ENCODE results near the gene CCDC30. TPM values are rescaled to one million over a fixed set of nuclear protein-coding genes. Genes with fewer than 3 reads are reported as not detected.

The CCDC30 gene
- polyA plus RNA-seq, 1 donor (not counting 4 experiments of a cell fraction or from before 2014, with no cell fraction given): 0.35 TPM

GRCh38 chr1:42432714-42433113, 30.4 kb upstream of the CCDC30 start:
- FAIRE-seq (no peak), DNase-seq (ENCODE audit: low read depth, low spot score) (no peak)
- Histone ChIP-seq H3K27me3 (ENCODE audit: control insufficient read depth, extremely low read depth, insufficient read depth, low read length) (no peaks in the 10 kb centered on the region), H4K20me1 (ENCODE audit: control insufficient read depth, extremely low read depth, insufficient read depth, low read length) (no peaks in the 10 kb centered on the region), H3K9me3 (ENCODE audit: control insufficient read depth, low read depth, low read length) (no peaks in the 10 kb centered on the region), H3K4me1 (ENCODE audit: control insufficient read depth, extremely low read depth, insufficient read depth, low read length) (no peaks in the 10 kb centered on the region), H3K36me3 (ENCODE audit: control insufficient read depth in 2 of 2, extremely low read depth in 1 of 2, insufficient read depth in 2 of 2, low read length in 2 of 2) (no peaks in the 10 kb centered on the region), H2AFZ (ENCODE audit: control insufficient read depth, low read length) (no peak overlapping the region), H3K9ac (ENCODE audit: control insufficient read depth, extremely low read depth, insufficient read depth, low read length) (no peak overlapping the region), H3K9me1 (ENCODE audit: control insufficient read depth, extremely low read depth, insufficient read depth, low read length) (no peaks in the 10 kb centered on the region), H3K4me3 (ENCODE audit: control insufficient read depth in 2 of 3, extremely low read depth in 1 of 3, insufficient read depth in 2 of 3, low read depth in 1 of 3, low read length in 3 of 3) (no peak overlapping the region), H3K27ac (ENCODE audit: control insufficient read depth, insufficient read depth, low read length) (no peak overlapping the region), H3K4me2 (ENCODE audit: control insufficient read depth, extremely low read depth, insufficient read depth, low read depth, low read length) (no peak overlapping the region), H3K79me2 (ENCODE audit: control insufficient read depth, insufficient read depth, low read length) (no peaks in the 10 kb centered on the region)
- dilution Hi-C loops (cut with MboI; ENCODE audit: extremely low pct_ligation_motif_present, low sequenced_read_pairs): no loop called here
- no peak for TF ChIP-seq EZH2 (IDR thresholded peaks at IDR 0.05; ENCODE audit: low read length)
- no peak for TF ChIP-seq CTCF (optimal IDR thresholded peaks at IDR 0.05 in 1 of 3, IDR thresholded peaks at IDR 0.05 in 1 of 3, conservative IDR thresholded peaks at IDR 0.05 in 1 of 3; ENCODE audit: extremely low read depth in 1 of 3, insufficient read depth in 2 of 3, low read length in 3 of 3)

GRCh38 chr1:42433369-42433768, 29.7 kb upstream of the CCDC30 start:
- no peak overlapping the region for H3K9ac ChIP-seq (ENCODE audit: control insufficient read depth, extremely low read depth, insufficient read depth, low read length)
- H3K36me3 ChIP-seq (ENCODE audit: control insufficient read depth in 2 of 2, extremely low read depth in 1 of 2, insufficient read depth in 2 of 2, low read length in 2 of 2): no peaks in the 10 kb centered on the region
- no peaks in the 10 kb centered on the region for H4K20me1 ChIP-seq (ENCODE audit: control insufficient read depth, extremely low read depth, insufficient read depth, low read length)
- no peak for DNase-seq (ENCODE audit: low read depth, low spot score)
- H3K9me1 ChIP-seq (ENCODE audit: control insufficient read depth, extremely low read depth, insufficient read depth, low read length): no peaks in the 10 kb centered on the region
- dilution Hi-C loops (cut with MboI; ENCODE audit: extremely low pct_ligation_motif_present, low sequenced_read_pairs): no loop called here
- no peak overlapping the region for H3K4me3 ChIP-seq (ENCODE audit: control insufficient read depth in 2 of 3, extremely low read depth in 1 of 3, insufficient read depth in 2 of 3, low read depth in 1 of 3, low read length in 3 of 3)
- TF ChIP-seq EZH2 (IDR thresholded peaks at IDR 0.05; ENCODE audit: low read length) (no peak), CTCF (optimal IDR thresholded peaks at IDR 0.05 in 1 of 3, IDR thresholded peaks at IDR 0.05 in 1 of 3, conservative IDR thresholded peaks at IDR 0.05 in 1 of 3; ENCODE audit: extremely low read depth in 1 of 3, insufficient read depth in 2 of 3, low read length in 3 of 3) (no peak)
- no peak overlapping the region for H3K27ac ChIP-seq (ENCODE audit: control insufficient read depth, insufficient read depth, low read length)
- no peaks in the 10 kb centered on the region for H3K9me3 ChIP-seq (ENCODE audit: control insufficient read depth, low read depth, low read length)
- no peaks in the 10 kb centered on the region for H3K4me1 ChIP-seq (ENCODE audit: control insufficient read depth, extremely low read depth, insufficient read depth, low read length)
- H3K79me2 ChIP-seq (ENCODE audit: control insufficient read depth, insufficient read depth, low read length): no peaks in the 10 kb centered on the region
- H3K4me2 ChIP-seq (ENCODE audit: control insufficient read depth, extremely low read depth, insufficient read depth, low read depth, low read length): no peak overlapping the region
- no peak overlapping the region for H2AFZ ChIP-seq (ENCODE audit: control insufficient read depth, low read length)
- FAIRE-seq: no peak
- H3K27me3 ChIP-seq (ENCODE audit: control insufficient read depth, extremely low read depth, insufficient read depth, low read length): no peaks in the 10 kb centered on the region

All from keratinocyte (primary cell).